Psoas muscle (tissue), 8 donors: Measurements from ENCODE around the gene MANBA. TPM values are rescaled to one million over a fixed set of nuclear protein-coding genes. Genes with fewer than 3 reads are reported as not detected.
"Not testable (repeated sequence)": the region's sequence is repeated elsewhere in the genome, so short reads cannot be mapped to it uniquely, and the experiment has no call there.

ENCODE experiments used
- ATAC-seq, 4 donors: fragments of 200-7000 bp; cut with Tn5 transposase; one replicate each; pipeline ENCODE4 v1.9.1; 2020; ENCODE audit warnings: moderate library complexity in 3 of 4, mild to moderate bottlenecking in 2 of 4
- DNase-seq, 2 donors: peaks; one replicate each; pipeline ENCODE4 v3.0.0-alpha.2; 2020
- H3K27ac ChIP-seq: fragments of 200-600 bp; one replicate; pipeline ENCODE4 v1.8.0; 2022
- H3K27me3 ChIP-seq, 3 donors: fragments of 200-600 bp in 1 of 3; one replicate each; pipeline versions ENCODE4 v1.6.1 to v1.8.0; 2013 to 2022; ENCODE audit warnings: low read length in 2 of 3, mild to moderate bottlenecking in 2 of 3, moderate library complexity in 1 of 3; ENCODE audit not compliant: insufficient read depth in 3 of 3
- H3K36me3 ChIP-seq, 2 donors: fragments of 200-600 bp in 1 of 2; one replicate each; pipeline versions ENCODE4 v1.6.1 to v1.8.0; 2013 to 2022; ENCODE audit warnings: low read depth in 1 of 2, mild to moderate bottlenecking in 1 of 2, moderate library complexity in 1 of 2; ENCODE audit not compliant: insufficient read depth in 1 of 2
- H3K4me1 ChIP-seq: fragments of 200-600 bp; one replicate; pipeline ENCODE4 v1.8.0; 2022
- H3K4me3 ChIP-seq: fragments of 200-600 bp; one replicate; pipeline ENCODE4 v1.8.0; 2022; ENCODE audit warnings: mild to moderate bottlenecking
- H3K9me3 ChIP-seq: fragments of 200-600 bp; one replicate; pipeline ENCODE4 v1.8.0; 2022
- CTCF ChIP-seq: fragments of 200-600 bp; IDR thresholded peaks from one replicate; pipeline ENCODE4 v1.8.0; 2022; ENCODE audit warnings: antibody characterized with exemption
- WGBS, 3 donors: extraction: QIAGEN DNeasy Blood & Tissue Kit; methylation state at CpG; one replicate each; pipeline versions ENCODE4 v1.1.6 to v1.1.7; 2013; 5-methylcytosine and 5-hydroxymethylcytosine counted together
- intact Hi-C, 2 donors: fragments of 100-400 bp; cut with DNase I; formaldehyde crosslinking; loops; one replicate each; pipeline versions ENCODE4 v1.11.0 to v1.14.2; 2022
- polyA plus RNA-seq, 3 donors: library from polyadenylated mRNA; stranded (reverse); fragments of 200-250 nt; gene quantifications; one replicate each; pipeline ENCODE4 v1.2.3, GENCODE V29; 2013
- total RNA-seq, 4 donors: library from RNA; stranded (reverse); fragmentation: NEBNext Ultra II Directional in 2 of 4; extraction: Animal tissue kit (Norgen Biotek cat#: 25700) in 2 of 4; gene quantifications; one replicate each; pipeline versions ENCODE4 v1.2.1 to v1.2.4, GENCODE V29; 2021 to 2023
- donor health status: healthy with polysubstance abuse.
- donor health status: DM: no; HTN: no; CAD: no; lungs with moderate emphysema.
- donor health status: Bipolar disorder and iron deficiency.
- donor health status: healthy.
- donor health status: DM: yes; HTN: yes; CAD: no.
- donor health status: DM: no; HTN: no; CAD: no.
- donor health status: DM: no; HTN: no; CAD: no.
- donor health status: DM: yes; HTN: yes; CAD: no.

The MANBA gene
- total and polyA plus RNA-seq, 7 donors: 3.1 to 11.9 (median 4.8) TPM

- Histone ChIP-seq H3K36me3 (peaks cover 0 to 7% of the 10 kb centered on the region in 2 donors), H3K4me1 (no peaks in the 10 kb centered on the region), H3K27ac (no peak overlapping the region), H3K9me3 (no peaks in the 10 kb centered on the region), H3K27me3 (no peaks in the 10 kb centered on the region), H3K4me3 (no peak overlapping the region)
- WGBS, 3 donors: 76 to 84% (median 80%) methylated on average over 4 of the region's 4 CpGs
- no peak for DNase-seq
- intact Hi-C loops: no loop called here
- no peak for ATAC-seq
- no peak for TF ChIP-seq CTCF
Observed at GRCh38 chr4:102751941-102752340, 8.8 kb downstream of the MANBA start.

GRCh38 chr4:102743352-102743751, 17.4 kb downstream of the MANBA start:
- H3K27me3 ChIP-seq, intact Hi-C loops, ATAC-seq, H3K9me3 ChIP-seq, H3K36me3 ChIP-seq, H3K27ac ChIP-seq, H3K4me3 ChIP-seq, DNase-seq, H3K4me1 ChIP-seq: not testable (repeated sequence)
- WGBS, 3 donors: 84 to 88% (median 86%) methylated on average over 4 of the region's 4 CpGs

GRCh38 chr4:102738802-102739201, 22.0 kb downstream of the MANBA start:
- H3K4me3 ChIP-seq, intact Hi-C loops, ATAC-seq, DNase-seq, H3K27ac ChIP-seq, H3K9me3 ChIP-seq, H3K4me1 ChIP-seq, H3K27me3 ChIP-seq, H3K36me3 ChIP-seq: not testable (repeated sequence)
- 92 to 96% (median 94%) methylated on average over 2 of the region's 2 CpGs for WGBS, 3 donors

GRCh38 chr4:102736636-102737549, 23.9 kb downstream of the MANBA start:
- Histone ChIP-seq H3K36me3 (no peaks in the 10 kb centered on the region), H3K4me1 (peaks cover 19% of the 10 kb centered on the region), H3K9me3 (peaks cover 9% of the 10 kb centered on the region), H3K27ac (no peak overlapping the region), H3K27me3 (no peaks in the 10 kb centered on the region), H3K4me3 (no peak overlapping the region)
- WGBS, 3 donors: 90 to 93% (median 92%) methylated on average over 11 of the region's 11 CpGs
- intact Hi-C loops: no loop called here
- TF ChIP-seq CTCF: no peak
- no peak for DNase-seq
- ATAC-seq: no peak

- peaks cover 19% of the 10 kb centered on the region for H3K4me1 ChIP-seq
- no peak overlapping the region for H3K4me3 ChIP-seq
- H3K9me3 ChIP-seq: peaks cover 9% of the 10 kb centered on the region
- ATAC-seq: peak in 1 of 4 donors; percentile 55
- no peak for DNase-seq
- no peak for TF ChIP-seq CTCF
- intact Hi-C loops: no loop called here
- H3K27me3 ChIP-seq: no peaks in the 10 kb centered on the region
- no peaks in the 10 kb centered on the region for H3K36me3 ChIP-seq
- WGBS, 3 donors: 90 to 94% (median 92%) methylated on average over 1 of the region's 1 CpG
- no peak overlapping the region for H3K27ac ChIP-seq
Observed at GRCh38 chr4:102735582-102735981, 25.2 kb downstream of the MANBA start.
